SU-DHL-6 (cell line): ENCODE results near the gene PPP2R5C.

Source experiments
- H2AFZ ChIP-seq: fragments of 200-600 bp; sonication (generic); 2 replicates; pipeline ENCODE4 v1.6.1; 2014; ENCODE audit warnings: low read depth, mild to moderate bottlenecking, moderate library complexity, mixed read lengths, antibody characterized with exemption, low read length; ENCODE audit not compliant: severe bottlenecking
- H3F3A ChIP-seq: fragments of 200-600 bp; shearing (Covaris generic); 2 replicates; pipeline ENCODE4 v1.6.0; 2016; ENCODE audit warnings: antibody characterized with exemption, mild to moderate bottlenecking; ENCODE audit not compliant: insufficient read depth
- H3K27ac ChIP-seq: fragments of 200-600 bp; sonication (generic); 2 replicates; pipeline ENCODE4 v1.5.1; 2016; ENCODE audit warnings: low read depth, mild to moderate bottlenecking, low read length, moderate library complexity, mixed read lengths
- H3K27me3 ChIP-seq: fragments of 200-600 bp; sonication (generic), shearing (Covaris generic); 2 replicates; pipeline ENCODE4 v1.6.0; 2014; ENCODE audit warnings: mild to moderate bottlenecking, low read length
- H3K36me3 ChIP-seq: fragments of 200-600 bp; sonication (generic); 2 replicates; pipeline ENCODE4 v1.6.1; 2014; ENCODE audit warnings: mild to moderate bottlenecking, low read length, mixed read lengths
- H3K4me2 ChIP-seq: fragments of 300-600, 200-600 bp; shearing (Covaris generic), sonication (generic); 2 replicates; pipeline ENCODE4 v1.6.0; 2014; ENCODE audit warnings: low read length, low read depth, mild to moderate bottlenecking; ENCODE audit not compliant: poor library complexity, severe bottlenecking
- H3K4me3 ChIP-seq: fragments of 200-600 bp; sonication (generic); 2 replicates; pipeline ENCODE4 v1.5.1; 2014; ENCODE audit warnings: antibody characterized with exemption, low read length, mild to moderate bottlenecking, mixed read lengths; ENCODE audit not compliant: insufficient read depth, poor library complexity, severe bottlenecking
- H3K79me2 ChIP-seq: fragments of 200-600 bp; sonication (generic); 2 replicates; pipeline ENCODE4 v1.6.1; 2014; ENCODE audit warnings: mild to moderate bottlenecking, low read length, moderate library complexity; ENCODE audit not compliant: insufficient read depth
- H3K9ac ChIP-seq: fragments of 200-600 bp; sonication (generic); 2 replicates; pipeline ENCODE4 v1.7.0; 2014; ENCODE audit warnings: mild to moderate bottlenecking, low read length
- H3K9me2 ChIP-seq: fragments of 200-600 bp; sonication (generic); replicated peaks from 2 replicates; pipeline ENCODE4 v1.6.1; 2014; ENCODE audit warnings: low read length; ENCODE audit not compliant: insufficient read depth
- H3K9me3 ChIP-seq: fragments of 200-600 bp; sonication (generic); 2 replicates; pipeline ENCODE4 v1.6.1; 2014; ENCODE audit warnings: low read length, mixed read lengths; ENCODE audit not compliant: insufficient read depth
- H4K20me1 ChIP-seq: fragments of 200-600 bp; sonication (generic); 2 replicates; pipeline ENCODE4 v1.6.1; 2014; ENCODE audit warnings: low read depth, mild to moderate bottlenecking, antibody characterized with exemption, low read length, moderate library complexity, mixed read lengths
- CTCF ChIP-seq: fragments of 200-600 bp; sonication (generic); IDR thresholded peaks from one replicate; pipeline ENCODE4 v1.5.1; 2017; ENCODE audit warnings: antibody characterized with exemption, mild to moderate bottlenecking, low read length, moderate library complexity; ENCODE audit not compliant: insufficient read depth, poor library complexity, severe bottlenecking
- EZH2phosphoT487 ChIP-seq: fragments of 200-600 bp; sonication (generic), shearing (Covaris generic); conservative IDR thresholded peaks from 2 replicates; pipeline ENCODE4 v1.6.1; 2018; ENCODE audit warnings: mild to moderate bottlenecking, antibody characterized with exemption, low read length, moderate library complexity, mixed read lengths

Gene PPP2R5C

GRCh38 chr14:101926620-101927019 lies 165.1 kb downstream of the PPP2R5C start:
- Histone ChIP-seq H3K36me3 (peaks cover 8% of the 10 kb centered on the region; the same call in 1 of the 2 replicates), H3F3A (peaks cover 7% of the 10 kb centered on the region), H3K9ac (no peak overlapping the region), H3K4me3 (no peak overlapping the region), H3K79me2 (no peaks in the 10 kb centered on the region), H2AFZ (no peak overlapping the region), H3K4me2 (no peak overlapping the region), H3K27me3 (no peaks in the 10 kb centered on the region), H3K9me3 (no peaks in the 10 kb centered on the region), H3K27ac (no peak overlapping the region), H3K9me2 (no peaks in the 10 kb centered on the region), H4K20me1 (no peaks in the 10 kb centered on the region)
- no peak for TF ChIP-seq EZH2phosphoT487
- no peak for TF ChIP-seq CTCF

- Histone ChIP-seq H3K79me2 (no peaks in the 10 kb centered on the region), H3K9me3 (no peaks in the 10 kb centered on the region), H3K27me3 (no peaks in the 10 kb centered on the region), H3F3A (peaks cover 7% of the 10 kb centered on the region), H3K36me3 (peaks cover 7% of the 10 kb centered on the region; the same call in 1 of the 2 replicates), H3K9ac (no peak overlapping the region), H2AFZ (no peak overlapping the region), H3K9me2 (no peaks in the 10 kb centered on the region), H4K20me1 (no peaks in the 10 kb centered on the region), H3K4me3 (no peak overlapping the region), H3K4me2 (no peak overlapping the region), H3K27ac (no peak overlapping the region)
- TF ChIP-seq CTCF: no peak
- no peak for TF ChIP-seq EZH2phosphoT487
These were observed 166.3 kb downstream of the PPP2R5C start for GRCh38 chr14:101927859-101928258.

GRCh38 chr14:101928415-101928841 lies 166.9 kb downstream of the PPP2R5C start:
- Histone ChIP-seq H3K36me3 (peaks cover 6% of the 10 kb centered on the region; the same call in 1 of the 2 replicates), H3K27me3 (no peaks in the 10 kb centered on the region), H3K9me2 (no peaks in the 10 kb centered on the region), H4K20me1 (no peaks in the 10 kb centered on the region), H3K9ac (no peak overlapping the region), H2AFZ (no peak overlapping the region), H3F3A (peaks cover 2% of the 10 kb centered on the region), H3K9me3 (no peaks in the 10 kb centered on the region), H3K4me2 (no peak overlapping the region), H3K4me3 (no peak overlapping the region), H3K79me2 (no peaks in the 10 kb centered on the region), H3K27ac (no peak overlapping the region)
- TF ChIP-seq CTCF (no peak), EZH2phosphoT487 (no peak)
